Measurements from ENCODE around the gene ADGRL1. TPM values are rescaled to one million over a fixed set of nuclear protein-coding genes. Genes with fewer than 3 reads are reported as not detected.
A peak's percentile ranks its signal among the peaks of the same experiment; 100 is the strongest.

The ADGRL1 gene
- total and polyA plus RNA-seq, 10 of the 15 experiments (the other 5 are each of a cell fraction or from before 2014, with no cell fraction given): 0.05 to 4.8 (median 0.71) TPM

DNA sequence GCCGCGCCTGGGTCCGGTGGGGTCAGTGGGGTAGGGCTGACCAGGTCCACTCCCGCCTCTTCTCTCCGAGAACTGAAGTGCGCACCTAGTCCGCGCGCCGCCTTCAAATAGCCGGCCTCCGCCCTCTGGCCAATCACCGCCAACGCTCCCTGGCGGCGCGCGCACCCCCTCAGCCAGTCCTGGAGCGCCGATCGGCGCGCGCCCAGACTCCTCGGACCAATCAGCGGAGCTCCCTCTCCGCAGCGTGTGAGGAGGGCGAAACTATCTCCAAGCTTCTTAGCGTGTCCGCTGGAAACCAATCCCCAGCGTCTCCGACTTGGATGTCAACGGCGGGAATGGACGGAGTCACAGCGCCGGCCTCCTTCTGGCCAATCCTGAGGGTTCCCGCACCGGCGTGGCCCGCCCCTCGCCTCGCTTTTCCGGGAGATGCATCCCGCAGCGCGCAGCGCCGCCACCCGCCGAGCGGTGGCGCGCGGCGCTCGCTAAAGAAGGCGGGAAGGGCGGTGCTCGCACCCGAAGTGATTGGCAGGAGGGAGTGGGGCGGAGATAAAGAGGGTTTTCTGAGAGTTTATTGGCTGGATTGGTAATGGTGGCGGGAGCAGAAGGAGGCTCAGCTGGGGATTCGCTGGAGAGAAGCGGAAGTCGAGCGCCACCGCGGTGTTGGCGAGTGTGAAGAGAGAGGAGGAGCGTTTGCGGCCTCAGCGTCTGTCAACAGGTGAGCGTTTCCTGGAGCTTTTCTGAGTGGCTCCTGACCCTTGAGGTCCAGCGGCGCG lies 69.3 kb downstream of the ADGRL1 start, which contains the start of gene ASF1B (continued):
- no peak for TF ChIP-seq MEF2A (IDR thresholded peaks at IDR 0.05; ENCODE audit: insufficient read depth, low read depth, low read length)
- TF ChIP-seq, protein P1, sequence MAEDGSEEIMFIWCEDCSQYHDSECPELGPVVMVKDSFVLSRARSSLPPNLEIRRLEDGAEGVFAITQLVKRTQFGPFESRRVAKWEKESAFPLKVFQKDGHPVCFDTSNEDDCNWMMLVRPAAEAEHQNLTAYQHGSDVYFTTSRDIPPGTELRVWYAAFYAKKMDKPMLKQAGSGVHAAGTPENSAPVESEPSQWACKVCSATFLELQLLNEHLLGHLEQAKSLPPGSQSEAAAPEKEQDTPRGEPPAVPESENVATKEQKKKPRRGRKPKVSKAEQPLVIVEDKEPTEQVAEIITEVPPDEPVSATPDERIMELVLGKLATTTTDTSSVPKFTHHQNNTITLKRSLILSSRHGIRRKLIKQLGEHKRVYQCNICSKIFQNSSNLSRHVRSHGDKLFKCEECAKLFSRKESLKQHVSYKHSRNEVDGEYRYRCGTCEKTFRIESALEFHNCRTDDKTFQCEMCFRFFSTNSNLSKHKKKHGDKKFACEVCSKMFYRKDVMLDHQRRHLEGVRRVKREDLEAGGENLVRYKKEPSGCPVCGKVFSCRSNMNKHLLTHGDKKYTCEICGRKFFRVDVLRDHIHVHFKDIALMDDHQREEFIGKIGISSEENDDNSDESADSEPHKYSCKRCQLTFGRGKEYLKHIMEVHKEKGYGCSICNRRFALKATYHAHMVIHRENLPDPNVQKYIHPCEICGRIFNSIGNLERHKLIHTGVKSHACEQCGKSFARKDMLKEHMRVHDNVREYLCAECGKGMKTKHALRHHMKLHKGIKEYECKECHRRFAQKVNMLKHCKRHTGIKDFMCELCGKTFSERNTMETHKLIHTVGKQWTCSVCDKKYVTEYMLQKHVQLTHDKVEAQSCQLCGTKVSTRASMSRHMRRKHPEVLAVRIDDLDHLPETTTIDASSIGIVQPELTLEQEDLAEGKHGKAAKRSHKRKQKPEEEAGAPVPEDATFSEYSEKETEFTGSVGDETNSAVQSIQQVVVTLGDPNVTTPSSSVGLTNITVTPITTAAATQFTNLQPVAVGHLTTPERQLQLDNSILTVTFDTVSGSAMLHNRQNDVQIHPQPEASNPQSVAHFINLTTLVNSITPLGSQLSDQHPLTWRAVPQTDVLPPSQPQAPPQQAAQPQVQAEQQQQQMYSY (CRISPR knock-in tag; IDR thresholded peaks at IDR 0.05): no peak
- TF ChIP-seq TAF1 (IDR thresholded peaks at IDR 0.05; ENCODE audit: borderline replicate concordance, low read depth, low read length): peak; percentile 77; the same call in 1 of the 2 replicates
- peak; percentile 98 for TF ChIP-seq POLR2A (IDR thresholded peaks at IDR 0.05; ENCODE audit: low read depth, low read length)
- peak; percentile 88 for TF ChIP-seq DPF2 (IDR thresholded peaks at IDR 0.05)
- TF ChIP-seq POU2F2 (IDR thresholded peaks at IDR 0.05; ENCODE audit: borderline replicate concordance, low read depth, low read length): peak; percentile 69; the same call in 1 of the 3 replicates

DNA sequence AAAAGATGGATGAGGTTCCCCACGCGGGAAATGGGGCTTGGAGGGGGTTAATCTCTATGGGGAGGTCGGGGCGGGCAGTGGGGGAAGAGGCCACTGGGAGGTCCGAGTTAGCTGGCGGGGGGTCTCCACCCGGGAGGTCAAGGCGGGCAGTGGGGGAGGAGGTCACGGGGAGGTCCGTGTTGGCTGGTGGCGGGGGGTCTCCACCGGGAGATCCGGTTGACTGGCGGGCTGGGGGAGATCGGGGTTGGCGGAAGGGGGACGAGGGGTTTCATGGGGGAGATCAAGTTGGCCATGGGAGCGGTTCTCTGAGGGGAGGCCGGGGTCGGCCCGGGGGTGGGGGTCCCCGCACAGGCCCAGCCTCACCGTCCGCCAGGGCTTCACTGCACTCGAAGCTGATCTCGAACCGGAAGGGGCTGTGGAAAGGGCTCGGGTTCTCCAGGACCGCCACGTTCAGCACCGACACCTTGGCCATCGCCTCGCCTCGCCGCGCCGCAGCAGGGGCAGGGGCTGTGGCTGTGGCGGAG lies 69.9 kb downstream of the ADGRL1 start:
- 0 out of 2 replicates have a peak, but pooled peaks have one; percentile 17 for TF ChIP-seq YY1 (IDR thresholded peaks at IDR 0.05; ENCODE audit: low read depth, low read length)
- 0 out of 2 replicates have a peak, but pooled peaks have one; percentile 85 for TF ChIP-seq POLR2AphosphoS5 (IDR thresholded peaks at IDR 0.05; ENCODE audit: low read length)
- 0 out of 2 replicates have a peak, but pooled peaks have one; percentile 57 for TF ChIP-seq NR2F1 (conservative IDR thresholded peaks at IDR 0.05)
- TF ChIP-seq, protein P2, sequence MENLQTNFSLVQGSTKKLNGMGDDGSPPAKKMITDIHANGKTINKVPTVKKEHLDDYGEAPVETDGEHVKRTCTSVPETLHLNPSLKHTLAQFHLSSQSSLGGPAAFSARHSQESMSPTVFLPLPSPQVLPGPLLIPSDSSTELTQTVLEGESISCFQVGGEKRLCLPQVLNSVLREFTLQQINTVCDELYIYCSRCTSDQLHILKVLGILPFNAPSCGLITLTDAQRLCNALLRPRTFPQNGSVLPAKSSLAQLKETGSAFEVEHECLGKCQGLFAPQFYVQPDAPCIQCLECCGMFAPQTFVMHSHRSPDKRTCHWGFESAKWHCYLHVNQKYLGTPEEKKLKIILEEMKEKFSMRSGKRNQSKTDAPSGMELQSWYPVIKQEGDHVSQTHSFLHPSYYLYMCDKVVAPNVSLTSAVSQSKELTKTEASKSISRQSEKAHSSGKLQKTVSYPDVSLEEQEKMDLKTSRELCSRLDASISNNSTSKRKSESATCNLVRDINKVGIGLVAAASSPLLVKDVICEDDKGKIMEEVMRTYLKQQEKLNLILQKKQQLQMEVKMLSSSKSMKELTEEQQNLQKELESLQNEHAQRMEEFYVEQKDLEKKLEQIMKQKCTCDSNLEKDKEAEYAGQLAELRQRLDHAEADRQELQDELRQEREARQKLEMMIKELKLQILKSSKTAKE (IDR thresholded peaks at IDR 0.05; ENCODE audit: low read depth, poor library complexity, severe bottlenecking): no peak
- Histone ChIP-seq H3K27me3 (replicated peaks in 1 of 2; ENCODE audit: control insufficient read depth in 2 of 2, insufficient read depth in 2 of 2, low read length in 1 of 2) (no peaks in the 10 kb centered on the region), H3K9ac (ENCODE audit: control insufficient read depth, insufficient read depth, low read length) (peak overlapping the region; percentile 83), H3K4me2 (ENCODE audit: control insufficient read depth, insufficient read depth) (peak overlapping the region; percentile 88), H2AFZ (ENCODE audit: control insufficient read depth, low read depth, low read length) (peak overlapping the region; percentile 84), H3K79me2 (ENCODE audit: control insufficient read depth, insufficient read depth, low read length) (peaks cover 29% of the 10 kb centered on the region), H3K9me3 (replicated peaks; ENCODE audit: control insufficient read depth, insufficient read depth, low read length) (no peaks in the 10 kb centered on the region), H3K27ac (ENCODE audit: control insufficient read depth, insufficient read depth) (peak overlapping the region; percentile 79), H4K20me1 (ENCODE audit: control insufficient read depth, insufficient read depth) (no peaks in the 10 kb centered on the region), H3K36me3 (ENCODE audit: control insufficient read depth in 2 of 2, insufficient read depth in 2 of 2, low read length in 1 of 2) (peaks cover 0 to 4% of the 10 kb centered on the region in 2 experiments; a peak in 1 of 4 replicates), H3K4me3 (peak overlapping the region; percentile 98), H3K4me1 (ENCODE audit: control insufficient read depth, insufficient read depth, low read length) (0 out of 2 replicates have a peak, but pooled peaks cover 8% of the 10 kb centered on the region)
- FAIRE-seq: no peak
- no peak for DNase-seq (ENCODE audit: low read depth, low spot score)
- in situ Hi-C loops (cut with MboI) (no loop called here), intact Hi-C loops (cut with micrococcal nuclease; ENCODE audit: unreplicated experiment) (loop anchor here (2.0 to 5.0 kb wide), 5 partner anchors 55 to 345 kb away; no protein-coding TSS in a partner anchor)
- RAD21 ChIA-PET (ENCODE audit: unreplicated experiment): interaction anchor here (0.5 to 3.1 kb wide), 46 partner anchors 8 to 387 kb away, joined by 3 to 27 read pairs (median 5); partner anchors contain the start of genes BRME1, CC2D1A, DNAJB1 and IL27RA
- peak; percentile 7 for ATAC-seq
- CTCF ChIA-PET: interaction anchor here (0.5 to 4.3 kb wide), 60 partner anchors 9 to 551 kb away, joined by 3 to 43 read pairs (median 4); partner anchors contain the start of genes MISP3, NANOS3, PALM3 and PKN1
- POLR2A ChIA-PET: interaction anchor here (0.6 to 1.5 kb wide), 17 partner anchors 18 to 852 kb away, joined by 3 to 12 read pairs (median 4); partner anchors contain the start of genes C19orf53, DNAJB1 and PRKACA
- BruUV-seq (replicated peaks): no TSS peak
- 1% methylated on average over 11 of the region's 38 CpGs for WGBS (ENCODE audit: insufficient coverage, insufficient replicate concordance, low lambda C conversion rate, missing lambda C conversion rate)
- SMC1A ChIA-PET (ENCODE audit: uncharacterized antibody, unreplicated experiment): interaction anchor here (0.8 to 2.5 kb wide), 19 partner anchors 8 to 351 kb away, joined by 3 to 18 read pairs (median 5); partner anchors contain the start of genes MISP3 and PRKACA

Measured in GM12878 (cell line).